ENCODE results near the gene FNDC1. TPM values are rescaled to one million over a fixed set of nuclear protein-coding genes. Genes with fewer than 3 reads are reported as not detected.

The FNDC1 gene
- total RNA-seq, 1 donor from 2014 or later, result 6.3 TPM

GRCh38 chr6:159190460-159190859 lies 21.3 kb downstream of the FNDC1 start:
- no peaks in the 10 kb centered on the region for H4K20me1 ChIP-seq (ENCODE audit: insufficient read depth, low read length)
- TF ChIP-seq EZH2 (IDR thresholded peaks at IDR 0.05; ENCODE audit: insufficient read depth, low read length), result no peak
- TF ChIP-seq CTCF (IDR thresholded peaks at IDR 0.05; ENCODE audit: insufficient read depth, low read depth, low read length), result no peak
- H3K4me3 Mint-ChIP-seq (ENCODE audit: unreplicated experiment), result no peak overlapping the region
- H3K9me3 Mint-ChIP-seq (ENCODE audit: unreplicated experiment), result peaks cover 7% of the 10 kb centered on the region
- no peak overlapping the region for H3K4me2 ChIP-seq (ENCODE audit: low read length)
- H3K79me2 ChIP-seq (ENCODE audit: insufficient read depth, low read length), result no peaks in the 10 kb centered on the region
- no peaks in the 10 kb centered on the region for H3K9me3 ChIP-seq (ENCODE audit: insufficient read depth, low read depth, low read length)
- no peaks in the 10 kb centered on the region for H3K27me3 ChIP-seq (ENCODE audit: insufficient read depth, low read length)
- no peaks in the 10 kb centered on the region for H3K36me3 ChIP-seq (ENCODE audit: insufficient read depth, low read length)
- DNase-seq (ENCODE audit: low read depth) (no peak), FAIRE-seq (no peak)
- no peak overlapping the region for H2AFZ ChIP-seq (ENCODE audit: low read depth, low read length)
- H3K4me1 Mint-ChIP-seq (ENCODE audit: low read depth, unreplicated experiment), result peaks cover 11% of the 10 kb centered on the region
- no peak overlapping the region for H3K4me3 ChIP-seq (ENCODE audit: insufficient read depth, low read depth, low read length)
- peaks cover 6% of the 10 kb centered on the region for H3K27me3 Mint-ChIP-seq (ENCODE audit: low read depth, unreplicated experiment)
- H3K27ac ChIP-seq (ENCODE audit: low read depth, low read length), result no peak overlapping the region
- H3K9ac ChIP-seq (ENCODE audit: low read length), result no peak overlapping the region
- H3K36me3 Mint-ChIP-seq (ENCODE audit: low read depth, unreplicated experiment), result no peaks in the 10 kb centered on the region
- H3K27ac Mint-ChIP-seq (ENCODE audit: unreplicated experiment), result no peak overlapping the region
- H3K4me1 ChIP-seq (ENCODE audit: insufficient read depth, low read length), result no peaks in the 10 kb centered on the region

GRCh38 chr6:159193923-159194322 lies 24.7 kb downstream of the FNDC1 start:
- FAIRE-seq (no peak), DNase-seq (ENCODE audit: low read depth) (no peak)
- H3K4me3 ChIP-seq (ENCODE audit: insufficient read depth, low read depth, low read length), result no peak overlapping the region
- no peaks in the 10 kb centered on the region for H3K36me3 Mint-ChIP-seq (ENCODE audit: low read depth, unreplicated experiment)
- H3K4me1 ChIP-seq (ENCODE audit: insufficient read depth, low read length), result no peaks in the 10 kb centered on the region
- peaks cover 5% of the 10 kb centered on the region for H3K27me3 Mint-ChIP-seq (ENCODE audit: low read depth, unreplicated experiment)
- TF ChIP-seq CTCF (IDR thresholded peaks at IDR 0.05; ENCODE audit: insufficient read depth, low read depth, low read length), result no peak
- no peak for TF ChIP-seq EZH2 (IDR thresholded peaks at IDR 0.05; ENCODE audit: insufficient read depth, low read length)
- peaks cover 11% of the 10 kb centered on the region for H3K4me1 Mint-ChIP-seq (ENCODE audit: low read depth, unreplicated experiment)
- H4K20me1 ChIP-seq (ENCODE audit: insufficient read depth, low read length), result no peaks in the 10 kb centered on the region
- H3K4me2 ChIP-seq (ENCODE audit: low read length), result no peak overlapping the region
- H3K9me3 ChIP-seq (ENCODE audit: insufficient read depth, low read depth, low read length), result no peaks in the 10 kb centered on the region
- no peaks in the 10 kb centered on the region for H3K79me2 ChIP-seq (ENCODE audit: insufficient read depth, low read length)
- no peak overlapping the region for H3K27ac Mint-ChIP-seq (ENCODE audit: unreplicated experiment)
- peaks cover 3% of the 10 kb centered on the region for H3K9me3 Mint-ChIP-seq (ENCODE audit: unreplicated experiment)
- no peaks in the 10 kb centered on the region for H3K36me3 ChIP-seq (ENCODE audit: insufficient read depth, low read length)
- H3K4me3 Mint-ChIP-seq (ENCODE audit: unreplicated experiment), result no peak overlapping the region
- no peak overlapping the region for H2AFZ ChIP-seq (ENCODE audit: low read depth, low read length)
- H3K9ac ChIP-seq (ENCODE audit: low read length), result no peak overlapping the region
- no peaks in the 10 kb centered on the region for H3K27me3 ChIP-seq (ENCODE audit: insufficient read depth, low read length)
- no peak overlapping the region for H3K27ac ChIP-seq (ENCODE audit: low read depth, low read length)

- Histone ChIP-seq H3K4me1 (ENCODE audit: insufficient read depth, low read length) (no peaks in the 10 kb centered on the region), H3K27me3 (ENCODE audit: insufficient read depth, low read length) (no peaks in the 10 kb centered on the region), H3K36me3 (ENCODE audit: insufficient read depth, low read length) (no peaks in the 10 kb centered on the region), H3K4me3 (ENCODE audit: insufficient read depth, low read depth, low read length) (no peak overlapping the region), H3K27ac (ENCODE audit: low read depth, low read length) (no peak overlapping the region), H2AFZ (ENCODE audit: low read depth, low read length) (no peak overlapping the region), H3K9ac (ENCODE audit: low read length) (no peak overlapping the region), H3K79me2 (ENCODE audit: insufficient read depth, low read length) (no peaks in the 10 kb centered on the region), H4K20me1 (ENCODE audit: insufficient read depth, low read length) (no peaks in the 10 kb centered on the region), H3K4me2 (ENCODE audit: low read length) (no peak overlapping the region), H3K9me3 (ENCODE audit: insufficient read depth, low read depth, low read length) (no peaks in the 10 kb centered on the region)
- H3K4me3 Mint-ChIP-seq (ENCODE audit: unreplicated experiment), result no peak overlapping the region
- H3K9me3 Mint-ChIP-seq (ENCODE audit: unreplicated experiment), result peaks cover 2% of the 10 kb centered on the region
- H3K4me1 Mint-ChIP-seq (ENCODE audit: low read depth, unreplicated experiment), result peaks cover 11% of the 10 kb centered on the region
- peak; percentile 73 for FAIRE-seq
- H3K27me3 Mint-ChIP-seq (ENCODE audit: low read depth, unreplicated experiment), result peaks cover 6% of the 10 kb centered on the region
- no peak for DNase-seq (ENCODE audit: low read depth)
- H3K27ac Mint-ChIP-seq (ENCODE audit: unreplicated experiment), result no peak overlapping the region
- no peaks in the 10 kb centered on the region for H3K36me3 Mint-ChIP-seq (ENCODE audit: low read depth, unreplicated experiment)
- TF ChIP-seq CTCF (IDR thresholded peaks at IDR 0.05; ENCODE audit: insufficient read depth, low read depth, low read length), result no peak
- no peak for TF ChIP-seq EZH2 (IDR thresholded peaks at IDR 0.05; ENCODE audit: insufficient read depth, low read length)
Observed at GRCh38 chr6:159194421-159194820, 25.2 kb downstream of the FNDC1 start.
